CD4-positive, alpha-beta T cell treated with Interleukin-2 at 100 ng/mL for 4 hours (primary cell): ENCODE data around the gene EMP1.
A peak's percentile ranks its signal among the peaks of the same experiment; 100 is the strongest.

ENCODE experiments used
- DNase-seq: peaks from one replicate; pipeline ENCODE4 v3.0.0-alpha.2; 2020; ENCODE audit warnings: low spot score

The EMP1 gene

GRCh38 chr12:13198241-13198640 lies 1.7 kb downstream of the EMP1 start:
- DNase-seq = no peak

- DNase-seq = no peak
These were observed 2.4 kb downstream of the EMP1 start for GRCh38 chr12:13198876-13199275.

DNA sequence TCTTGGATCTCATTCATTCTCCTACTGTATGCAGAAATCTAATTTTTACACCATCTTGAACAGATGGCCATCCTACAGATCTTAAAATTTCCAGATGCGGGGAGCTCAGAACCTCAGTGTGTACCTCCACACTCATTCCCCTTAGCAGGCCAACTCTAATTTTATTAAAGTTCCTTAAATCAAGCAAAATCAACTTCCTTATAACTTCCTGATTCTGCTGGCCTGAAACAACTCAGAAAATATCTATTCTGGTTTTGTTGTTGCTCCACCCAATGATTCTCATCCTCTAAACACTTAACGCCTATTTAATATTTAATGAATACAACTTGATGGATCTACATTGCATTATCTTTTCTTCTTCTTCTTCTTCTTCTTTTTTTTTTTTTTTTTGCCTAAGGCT lies 3.1 kb downstream of the EMP1 start:
- no peak for DNase-seq

DNA sequence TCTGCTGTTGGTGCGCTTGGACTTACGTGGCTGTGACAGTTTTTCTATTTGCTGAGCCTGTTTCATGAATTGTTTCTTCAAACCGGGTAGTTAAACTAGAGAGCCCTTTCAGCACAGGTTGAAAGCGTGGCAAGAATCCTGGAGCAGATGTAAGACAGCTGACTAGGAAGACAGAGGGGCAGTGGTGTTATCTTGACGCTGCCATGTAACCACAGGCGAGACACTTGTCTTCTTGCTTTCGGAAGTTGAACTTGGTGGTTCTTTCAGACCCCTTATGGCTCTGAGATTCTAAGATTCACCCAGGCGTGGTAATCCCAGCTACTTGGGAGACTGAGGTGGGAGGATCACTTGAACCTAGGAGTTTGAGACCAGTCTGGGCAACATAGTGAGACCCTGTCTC lies 4.3 kb downstream of the EMP1 start:
- DNase-seq = no peak

DNA sequence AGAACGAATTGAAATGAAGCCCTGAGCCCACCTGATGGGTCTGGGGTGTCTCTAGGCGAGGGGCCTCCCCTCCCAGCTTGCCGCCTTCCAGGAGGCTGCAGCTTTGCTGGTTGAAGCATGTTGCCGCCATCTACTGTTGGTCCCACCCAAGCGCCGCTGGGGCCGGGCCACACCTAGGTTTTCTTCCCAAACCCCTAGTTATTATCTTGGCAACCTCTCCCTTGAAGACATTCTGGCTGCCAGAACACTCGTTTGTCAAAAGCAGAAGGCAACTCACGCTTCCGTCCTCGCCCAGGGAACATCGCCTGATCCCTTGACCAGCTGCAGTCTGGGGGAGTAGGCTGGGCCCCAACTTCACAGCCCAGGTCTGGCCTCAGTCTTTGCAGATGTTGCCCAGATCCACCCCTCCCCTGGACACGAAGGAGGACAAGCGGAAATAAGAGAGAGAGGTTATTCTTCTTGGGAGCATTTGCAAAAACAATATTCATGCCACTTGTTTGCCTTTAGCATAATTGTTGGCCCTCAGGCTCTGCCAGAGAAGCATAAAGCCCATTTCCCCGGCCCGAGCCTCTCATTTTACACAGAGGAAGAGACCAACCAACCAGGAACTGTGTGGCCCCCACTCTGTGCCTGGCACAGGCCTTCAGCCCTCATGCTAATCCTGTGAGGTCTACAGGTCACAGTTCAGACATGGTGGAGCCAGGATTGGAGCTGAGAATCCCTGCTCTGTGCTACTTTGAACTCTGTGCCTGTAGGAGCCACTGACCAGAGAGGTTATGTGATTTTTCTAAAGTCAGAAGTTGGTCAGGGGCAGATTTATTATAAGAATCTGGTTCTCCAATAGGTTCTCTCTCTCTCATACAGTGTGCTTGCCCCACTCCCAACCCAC lies 6.8 kb downstream of the EMP1 start:
- no peak for DNase-seq

- DNase-seq = no peak
These were observed 7.9 kb downstream of the EMP1 start for GRCh38 chr12:13204428-13204827.

DNA sequence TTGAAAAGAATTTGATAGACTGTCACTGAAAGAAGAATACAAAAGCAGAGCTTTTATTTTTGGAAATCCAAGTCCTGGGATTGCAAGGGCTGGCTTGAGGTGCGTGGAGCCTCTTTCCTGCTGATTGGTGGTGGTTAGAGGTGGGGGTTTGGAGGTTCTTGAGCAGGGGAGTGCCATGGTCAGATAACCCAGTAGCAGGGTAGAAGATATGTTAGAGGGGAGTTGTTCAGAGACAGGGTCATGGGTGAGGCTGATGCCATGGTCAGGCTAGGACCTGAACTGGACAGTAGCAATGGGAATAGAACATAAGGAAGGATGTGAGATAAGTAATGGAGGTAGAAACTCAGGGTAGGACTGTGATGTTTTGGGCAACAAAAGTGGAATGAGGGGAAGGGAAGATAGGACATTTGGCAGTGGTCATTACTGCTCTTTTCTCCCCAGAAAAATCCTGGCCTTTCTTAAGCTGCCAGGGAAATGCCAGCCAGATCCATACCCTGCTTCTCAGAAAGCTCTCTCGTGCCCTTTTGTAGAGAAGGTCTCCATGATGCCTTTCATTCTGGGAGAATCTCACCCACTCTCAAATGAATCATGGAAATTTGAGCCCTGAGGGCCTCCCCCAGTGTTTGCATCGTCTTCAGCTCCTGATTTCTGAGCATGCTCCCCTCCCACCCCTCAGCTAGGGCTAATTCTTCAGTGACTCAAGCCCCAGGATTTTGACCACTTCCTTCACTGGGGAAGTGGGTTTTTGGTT lies 9.5 kb downstream of the EMP1 start:
- no peak for DNase-seq

GRCh38 chr12:13206560-13206897 lies 10.0 kb downstream of the EMP1 start:
- DNase-seq = no peak

GRCh38 chr12:13208533-13209435 lies 12.3 kb downstream of the EMP1 start:
- peak; percentile 18 for DNase-seq

DNA sequence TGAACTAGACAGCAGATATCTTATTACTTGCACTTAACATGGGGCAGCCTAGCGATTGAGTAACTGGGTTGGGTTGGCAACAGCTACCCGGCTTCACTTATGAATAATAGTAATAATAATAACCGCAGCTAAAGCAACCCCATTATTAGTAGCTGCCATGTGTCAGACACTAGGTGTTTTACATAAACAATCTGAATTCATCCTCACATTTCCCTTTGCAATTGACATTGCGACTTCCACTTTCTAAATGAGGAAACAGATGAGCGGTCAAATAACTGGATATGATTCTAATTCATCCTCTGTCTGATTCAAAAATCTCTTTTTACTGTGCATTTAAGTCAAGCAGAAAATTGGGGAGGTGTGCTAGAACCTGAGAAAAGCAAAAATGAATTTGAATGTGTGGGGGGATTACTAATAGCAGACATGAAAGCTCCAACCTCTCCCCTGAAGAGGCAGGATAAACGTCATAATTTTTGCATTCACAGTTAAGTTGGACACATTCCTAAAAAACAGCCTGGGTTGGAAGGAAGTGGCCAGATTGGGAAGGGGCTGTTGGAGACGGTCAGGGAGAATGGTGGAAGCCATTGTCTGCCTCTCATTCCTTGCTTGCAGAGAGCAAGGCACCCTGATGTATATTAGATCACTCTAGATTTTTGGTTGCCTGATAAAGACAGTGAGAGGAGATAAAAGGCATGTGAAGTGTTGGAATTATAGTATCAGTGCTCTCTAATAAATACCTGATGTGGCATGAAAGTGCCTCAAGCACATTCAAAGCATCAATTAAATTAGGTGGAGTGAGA lies 13.1 kb downstream of the EMP1 start:
- DNase-seq = no peak

- DNase-seq = no peak
These were observed 14.0 kb downstream of the EMP1 start for GRCh38 chr12:13210236-13211190.

DNA sequence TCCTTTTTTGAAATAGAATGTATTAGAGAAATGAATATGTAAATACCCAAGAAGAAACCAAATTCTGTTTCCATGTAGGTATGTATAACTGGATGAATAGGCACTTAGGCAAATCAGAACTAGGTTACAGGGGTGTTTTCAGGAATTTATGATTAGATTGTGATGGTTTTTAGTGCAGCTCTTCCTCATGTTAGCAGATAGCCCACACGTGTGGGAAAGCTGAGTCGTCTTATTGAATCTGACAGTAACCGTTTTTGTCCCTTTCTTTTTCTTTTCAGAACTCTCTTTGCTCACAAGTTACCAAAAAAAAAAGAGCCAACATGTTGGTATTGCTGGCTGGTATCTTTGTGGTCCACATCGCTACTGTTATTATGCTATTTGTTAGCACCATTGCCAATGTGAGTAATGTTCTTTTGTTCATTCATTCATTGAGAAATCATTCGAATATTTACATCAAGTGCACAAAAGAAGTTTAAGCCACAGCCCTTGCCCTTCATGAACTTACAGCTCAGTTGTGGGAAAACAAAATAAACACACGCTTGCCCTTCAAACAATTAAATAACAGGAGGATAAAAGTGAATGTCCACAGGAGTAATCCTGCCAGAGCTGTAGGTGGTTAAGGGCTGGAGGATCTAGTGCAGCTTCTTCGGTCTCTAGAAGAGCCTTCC lies 14.8 kb downstream of the EMP1 start:
- no peak for DNase-seq

DNA sequence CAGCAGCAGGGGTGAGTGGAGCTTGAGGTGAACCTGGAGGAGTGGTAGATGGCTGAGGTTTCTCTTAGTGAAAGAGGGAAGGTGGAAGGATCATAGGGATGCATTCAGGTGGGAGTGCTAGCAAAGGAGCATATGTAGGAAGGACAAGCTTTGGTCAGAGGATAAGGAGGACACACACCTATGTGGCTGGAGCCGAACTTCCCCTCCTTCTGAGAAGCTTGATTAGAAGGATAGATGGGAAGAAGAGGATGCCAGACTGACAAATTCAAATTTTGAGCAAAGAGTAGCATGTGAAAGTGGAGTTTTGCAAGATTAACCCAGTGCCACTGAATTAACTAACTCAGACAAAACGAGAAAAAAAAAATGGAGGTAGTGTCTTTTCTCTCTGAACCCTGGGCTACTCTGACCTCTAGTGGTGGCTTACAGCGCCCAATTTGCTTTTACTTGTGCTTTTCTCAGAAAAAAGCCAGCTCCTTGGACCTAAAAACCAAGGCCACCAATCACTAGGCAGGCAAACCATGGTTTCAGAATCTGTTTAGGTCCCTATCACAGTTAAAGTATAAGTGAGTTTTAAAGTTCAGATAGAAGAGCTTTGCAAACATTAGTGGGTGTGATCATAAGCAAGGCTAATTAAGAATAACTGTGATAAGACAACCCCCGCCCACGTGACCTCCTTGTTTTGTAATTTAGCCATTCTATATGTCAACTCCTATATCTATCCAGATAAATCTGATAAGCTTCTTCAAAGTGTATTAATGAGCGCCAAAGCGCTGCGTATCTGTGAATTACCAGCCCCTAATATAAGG lies 15.5 kb downstream of the EMP1 start:
- DNase-seq = peak; percentile 81

DNA sequence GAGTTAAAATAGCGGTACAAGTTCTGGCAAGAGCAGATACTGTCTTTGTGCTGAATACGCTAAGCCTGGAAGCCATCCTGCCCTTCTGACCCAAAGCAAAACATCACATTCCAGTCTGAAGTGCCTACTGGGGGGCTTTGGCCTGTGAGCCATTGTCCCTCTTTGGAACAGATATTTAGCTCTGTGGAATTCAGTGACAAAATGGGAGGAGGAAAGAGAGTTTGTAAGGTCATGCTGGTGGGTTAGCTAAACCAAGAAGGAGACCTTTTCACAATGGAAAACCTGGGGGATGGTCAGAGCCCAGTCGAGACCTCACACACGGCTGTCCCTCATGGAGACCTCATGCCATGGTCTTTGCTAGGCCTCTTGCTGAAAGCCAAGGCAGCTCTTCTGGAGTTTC lies 18.5 kb downstream of the EMP1 start:
- no peak for DNase-seq

DNA sequence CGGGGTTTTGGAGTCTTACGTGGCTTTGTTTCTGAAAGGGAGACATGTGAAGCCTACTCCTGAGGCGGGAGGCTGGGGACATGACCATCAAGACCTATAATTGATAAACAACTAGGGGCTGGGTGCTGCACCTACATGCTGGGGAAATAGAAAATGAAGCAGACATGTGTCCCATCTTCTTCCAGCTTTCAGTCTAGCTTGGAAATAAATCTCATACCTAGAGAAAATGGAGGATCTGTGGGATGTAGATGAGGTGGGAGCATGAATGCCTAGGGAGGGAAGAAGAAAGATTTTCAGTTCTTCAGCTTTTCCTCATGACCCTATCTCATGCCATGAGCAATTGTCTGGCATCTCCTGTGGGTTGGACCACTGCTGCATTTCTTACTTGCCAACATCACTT lies 22.1 kb downstream of the EMP1 start:
- no peak for DNase-seq

DNA sequence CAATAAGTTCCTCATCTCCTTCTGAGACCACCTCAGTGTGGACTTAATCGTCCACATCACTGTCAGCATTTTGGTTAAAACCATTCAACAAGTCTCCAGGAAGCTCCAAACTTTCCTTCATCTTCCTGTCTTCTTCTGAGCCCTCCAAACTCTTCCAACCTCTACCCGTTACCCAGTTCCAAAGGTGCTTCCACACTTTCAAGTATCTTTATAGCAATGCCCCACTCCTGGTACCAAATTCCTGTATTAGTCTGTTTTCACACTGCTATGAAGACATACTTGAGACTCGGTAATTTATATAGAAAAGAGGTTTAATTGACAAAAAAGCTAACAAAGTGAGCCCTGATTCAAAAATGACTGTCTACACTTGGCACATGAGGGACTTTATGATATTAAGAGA lies 22.8 kb downstream of the EMP1 start:
- DNase-seq = no peak

DNA sequence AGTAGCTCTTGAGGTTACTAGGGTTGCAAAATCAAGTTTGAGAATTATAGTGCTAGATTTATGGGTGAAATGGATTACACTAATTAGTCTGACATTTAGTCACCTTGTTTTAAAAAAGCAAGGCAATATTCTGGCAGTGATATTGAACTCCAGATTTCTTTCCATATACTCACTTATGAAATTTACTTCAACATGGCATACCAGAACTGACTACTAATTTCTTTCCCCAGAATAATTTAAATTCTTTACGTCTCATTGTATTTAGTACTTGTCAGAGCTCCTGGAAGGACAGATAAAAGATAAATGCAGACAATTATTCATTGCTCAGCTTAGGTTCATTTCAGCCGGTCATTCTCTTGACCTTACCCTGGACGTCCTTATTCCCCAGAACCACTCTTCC lies 24.3 kb downstream of the EMP1 start:
- DNase-seq = no peak

- no peak for DNase-seq
These were observed 25.6 kb downstream of the EMP1 start for GRCh38 chr12:13222076-13222475.

- DNase-seq = no peak
These were observed 26.8 kb downstream of the EMP1 start for GRCh38 chr12:13223179-13223804.
